ENCODE data around the gene OGFR. TPM values are rescaled to one million over a fixed set of nuclear protein-coding genes. Genes with fewer than 3 reads are reported as not detected.

OGFR gene
- total RNA-seq, 1 experiment from 2014 or later: 73.6 TPM

DNA sequence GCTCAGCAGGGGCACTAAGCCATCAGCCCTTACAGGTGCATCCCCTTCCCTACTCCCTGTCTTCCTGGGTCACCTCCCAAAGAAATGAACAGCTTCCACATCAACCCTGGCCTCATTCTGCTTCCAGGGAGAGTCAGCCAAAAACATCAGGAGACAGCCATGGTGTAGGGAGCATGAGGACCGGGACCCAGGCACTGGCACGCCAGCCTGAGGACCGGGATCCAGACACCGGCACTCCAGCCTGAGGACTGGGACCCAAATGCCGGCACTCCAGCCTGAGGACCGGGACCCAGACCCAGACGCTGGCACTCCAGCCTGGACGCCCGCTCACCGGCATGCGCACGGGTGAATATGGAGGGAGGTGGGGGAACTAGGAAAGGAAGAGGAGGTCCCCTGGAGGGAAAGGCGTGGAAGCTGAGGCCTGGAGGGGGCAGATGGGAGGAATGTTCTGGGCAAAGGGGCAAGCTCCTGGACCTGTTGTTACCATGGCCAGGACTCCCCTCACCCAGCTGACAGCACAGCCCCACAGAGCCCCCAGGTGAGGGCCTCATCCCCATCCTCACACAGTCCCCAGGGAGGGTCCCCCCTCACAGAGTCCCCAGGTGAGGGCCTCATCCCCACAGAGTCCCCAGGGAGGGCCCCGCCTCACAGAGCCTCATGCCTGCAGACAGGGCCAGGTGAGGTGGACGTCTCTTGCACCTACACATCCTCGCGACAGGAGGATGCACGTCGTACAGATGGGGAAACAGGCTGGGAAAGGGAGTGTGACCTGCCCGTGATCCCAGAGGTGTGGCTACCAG, 34.3 kb upstream of the OGFR start:
- no peak overlapping the region for H3K27ac ChIP-seq (ENCODE audit: low read depth, low read length)
- no peaks in the 10 kb centered on the region for H3K9me3 ChIP-seq (ENCODE audit: control insufficient read depth in 1 of 2, insufficient read depth in 1 of 2, low read depth in 1 of 2, low read length in 2 of 2)
- H3K79me2 ChIP-seq (ENCODE audit: insufficient read depth, low read length): no peaks in the 10 kb centered on the region
- H3K4me1 ChIP-seq (ENCODE audit: control insufficient read depth in 1 of 2, insufficient read depth in 2 of 2, low read length in 2 of 2): peaks cover 16 to 42% of the 10 kb centered on the region in 2 experiments; a peak in 3 of 4 replicates
- H3K27me3 ChIP-seq (ENCODE audit: insufficient read depth, low read length): no peaks in the 10 kb centered on the region
- H3K4me2 ChIP-seq (ENCODE audit: low read length): no peak overlapping the region
- intact Hi-C loops (cut with micrococcal nuclease): no loop called here
- H3K4me3 ChIP-seq (replicated peaks in 1 of 2; ENCODE audit: low read depth in 1 of 2, low read length in 2 of 2): no peak overlapping the region
- H3K9ac ChIP-seq (ENCODE audit: low read length): no peak overlapping the region
- ChIA-PET CTCF (no interaction called here), POLR2A (no interaction called here), RAD21 (ENCODE audit: low non-redundant PET in 1 of 2, low total read pairs in 2 of 2, uncharacterized antibody in 2 of 2, unreplicated experiment in 2 of 2) (no interaction called here)
- no peaks in the 10 kb centered on the region for H4K20me1 ChIP-seq (ENCODE audit: insufficient read depth)
- no TSS peak for BruUV-seq (replicated peaks)
- ATAC-seq: no peak
- H3K36me3 ChIP-seq (ENCODE audit: control insufficient read depth in 1 of 2, insufficient read depth in 2 of 2, low read length in 2 of 2): no peaks in the 10 kb centered on the region
- no peak overlapping the region for H2AFZ ChIP-seq (ENCODE audit: low read depth, low read length, poor library complexity, severe bottlenecking)
- no peak for DNase-seq (ENCODE audit: low read depth, low spot score)
- no peaks in the 10 kb centered on the region for H3K9me2 ChIP-seq (ENCODE audit: insufficient read depth)
- TF ChIP-seq, protein P1, sequence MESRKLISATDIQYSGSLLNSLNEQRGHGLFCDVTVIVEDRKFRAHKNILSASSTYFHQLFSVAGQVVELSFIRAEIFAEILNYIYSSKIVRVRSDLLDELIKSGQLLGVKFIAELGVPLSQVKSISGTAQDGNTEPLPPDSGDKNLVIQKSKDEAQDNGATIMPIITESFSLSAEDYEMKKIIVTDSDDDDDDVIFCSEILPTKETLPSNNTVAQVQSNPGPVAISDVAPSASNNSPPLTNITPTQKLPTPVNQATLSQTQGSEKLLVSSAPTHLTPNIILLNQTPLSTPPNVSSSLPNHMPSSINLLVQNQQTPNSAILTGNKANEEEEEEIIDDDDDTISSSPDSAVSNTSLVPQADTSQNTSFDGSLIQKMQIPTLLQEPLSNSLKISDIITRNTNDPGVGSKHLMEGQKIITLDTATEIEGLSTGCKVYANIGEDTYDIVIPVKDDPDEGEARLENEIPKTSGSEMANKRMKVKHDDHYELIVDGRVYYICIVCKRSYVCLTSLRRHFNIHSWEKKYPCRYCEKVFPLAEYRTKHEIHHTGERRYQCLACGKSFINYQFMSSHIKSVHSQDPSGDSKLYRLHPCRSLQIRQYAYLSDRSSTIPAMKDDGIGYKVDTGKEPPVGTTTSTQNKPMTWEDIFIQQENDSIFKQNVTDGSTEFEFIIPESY (IDR thresholded peaks at IDR 0.05; ENCODE audit: extremely low read depth, insufficient replicate concordance, low read length): no peak
- TF ChIP-seq YY1 (IDR thresholded peaks at IDR 0.05; ENCODE audit: extremely low read depth, insufficient replicate concordance, low read depth, low read length): no peak
- no peak for TF ChIP-seq POLR2AphosphoS5 (IDR thresholded peaks at IDR 0.05; ENCODE audit: low read depth, low read length)
- no peak for TF ChIP-seq JUND (IDR thresholded peaks at IDR 0.05)
- TF ChIP-seq, protein P2, sequence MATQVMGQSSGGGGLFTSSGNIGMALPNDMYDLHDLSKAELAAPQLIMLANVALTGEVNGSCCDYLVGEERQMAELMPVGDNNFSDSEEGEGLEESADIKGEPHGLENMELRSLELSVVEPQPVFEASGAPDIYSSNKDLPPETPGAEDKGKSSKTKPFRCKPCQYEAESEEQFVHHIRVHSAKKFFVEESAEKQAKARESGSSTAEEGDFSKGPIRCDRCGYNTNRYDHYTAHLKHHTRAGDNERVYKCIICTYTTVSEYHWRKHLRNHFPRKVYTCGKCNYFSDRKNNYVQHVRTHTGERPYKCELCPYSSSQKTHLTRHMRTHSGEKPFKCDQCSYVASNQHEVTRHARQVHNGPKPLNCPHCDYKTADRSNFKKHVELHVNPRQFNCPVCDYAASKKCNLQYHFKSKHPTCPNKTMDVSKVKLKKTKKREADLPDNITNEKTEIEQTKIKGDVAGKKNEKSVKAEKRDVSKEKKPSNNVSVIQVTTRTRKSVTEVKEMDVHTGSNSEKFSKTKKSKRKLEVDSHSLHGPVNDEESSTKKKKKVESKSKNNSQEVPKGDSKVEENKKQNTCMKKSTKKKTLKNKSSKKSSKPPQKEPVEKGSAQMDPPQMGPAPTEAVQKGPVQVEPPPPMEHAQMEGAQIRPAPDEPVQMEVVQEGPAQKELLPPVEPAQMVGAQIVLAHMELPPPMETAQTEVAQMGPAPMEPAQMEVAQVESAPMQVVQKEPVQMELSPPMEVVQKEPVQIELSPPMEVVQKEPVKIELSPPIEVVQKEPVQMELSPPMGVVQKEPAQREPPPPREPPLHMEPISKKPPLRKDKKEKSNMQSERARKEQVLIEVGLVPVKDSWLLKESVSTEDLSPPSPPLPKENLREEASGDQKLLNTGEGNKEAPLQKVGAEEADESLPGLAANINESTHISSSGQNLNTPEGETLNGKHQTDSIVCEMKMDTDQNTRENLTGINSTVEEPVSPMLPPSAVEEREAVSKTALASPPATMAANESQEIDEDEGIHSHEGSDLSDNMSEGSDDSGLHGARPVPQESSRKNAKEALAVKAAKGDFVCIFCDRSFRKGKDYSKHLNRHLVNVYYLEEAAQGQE (IDR thresholded peaks at IDR 0.05; ENCODE audit: low read depth): no peak
- no peak for TF ChIP-seq EZH2phosphoT487 (IDR thresholded peaks at IDR 0.05; ENCODE audit: borderline replicate concordance)
- no peak for TF ChIP-seq FOSL1 (IDR thresholded peaks at IDR 0.05; ENCODE audit: low read depth)

Data from HCT116 (cell line).